ENCODE measurements around the gene IFI35. TPM values are rescaled to one million over a fixed set of nuclear protein-coding genes. Genes with fewer than 3 reads are reported as not detected.

IFI35 gene
- total and polyA plus RNA-seq, 9 of the 15 experiments (the other 6 are each of a cell fraction or from before 2014, with no cell fraction given) = 4.4 to 13.1 (median 10.2) TPM

GRCh38 chr17:42997984-42998938, 8.3 kb upstream of the IFI35 start, which contains the start of gene RPL27 (continued):
- peak; percentile 89 for TF ChIP-seq NKRF (IDR thresholded peaks at IDR 0.05; ENCODE audit: borderline replicate concordance)
- TF ChIP-seq RHOXF2B (CRISPR knock-in tag; conservative IDR thresholded peaks at IDR 0.05) = no peak
- TF ChIP-seq GATAD2A (IDR thresholded peaks at IDR 0.05) = no peak
- no peak for TF ChIP-seq CCNT2 (IDR thresholded peaks at IDR 0.05; ENCODE audit: borderline replicate concordance, extremely low read depth, insufficient read length, low read depth, low read length)
- peak; percentile 82 for TF ChIP-seq GTF2F1 (IDR thresholded peaks at IDR 0.05; ENCODE audit: low read depth, low read length)
- TF ChIP-seq CHD7 (IDR thresholded peaks at IDR 0.05; ENCODE audit: low read depth, low read length) = no peak
- TF ChIP-seq E2F1 (CRISPR knock-in tag; IDR thresholded peaks at IDR 0.05) = peak; percentile 95
- TF ChIP-seq KLF6 (CRISPR knock-in tag; IDR thresholded peaks at IDR 0.05; ENCODE audit: borderline replicate concordance) = peak; percentile 90; the same call in 1 of the 2 replicates
- TF ChIP-seq SMARCB1 (IDR thresholded peaks at IDR 0.05; ENCODE audit: insufficient read length, low read depth) = no peak
- no peak for TF ChIP-seq ZNF217 (CRISPR knock-in tag; IDR thresholded peaks at IDR 0.05)
- peak; percentile 97 for TF ChIP-seq SP1 (CRISPR knock-in tag; IDR thresholded peaks at IDR 0.05)
- peak; percentile 97 for TF ChIP-seq ATF7 (IDR thresholded peaks at IDR 0.05)
